Right lobe of liver (tissue), 4 donors: ENCODE measurements around the gene WDR20.
"Not testable (repeated sequence)": the region's sequence is repeated elsewhere in the genome, so short reads cannot be mapped to it uniquely, and the experiment has no call there.

Experiments used
- CTCF ChIP-seq, 4 donors: fragments of 200-600 bp in 3 of 4; fragments of 450-650 bp in 1 of 4; IDR thresholded peaks; one replicate each; pipeline versions ENCODE4 v1.5.1 to v1.8.0; 2016 to 2022; ENCODE audit warnings: antibody characterized with exemption in 4 of 4, mild to moderate bottlenecking in 2 of 4
- POLR2A ChIP-seq: fragments of 450-650 bp; IDR thresholded peaks from one replicate; pipeline ENCODE4 v1.6.1; 2017; ENCODE audit warnings: antibody characterized with exemption, mild to moderate bottlenecking
- donor health status: DM: no; HTN: no; CAD: no.
- donor health status: DM: no; HTN: no; CAD: no.
- donor health status: DM: no; HTN: yes; CAD: no.

GRCh38 chr14:102172721-102173120, 33.0 kb downstream of the WDR20 start:
- not testable (repeated sequence) for TF ChIP-seq CTCF (IDR thresholded peaks at IDR 0.05); POLR2A
